GM12878 (cell line): Measurements from ENCODE around the gene EIF1. TPM values are rescaled to one million over a fixed set of nuclear protein-coding genes. Genes with fewer than 3 reads are reported as not detected.

ENCODE experiments used
- ATAC-seq: fragments of 200-7000 bp; cut with Tn5 transposase; 3 replicates; pipeline ENCODE4 v1.9.1; 2020; ENCODE audit warnings: mild to moderate bottlenecking, moderate library complexity
- BruUV-seq: library from RNA; stranded (reverse); fragments of 400-500 nt; replicated peaks from 2 replicates; lab custom pipeline; 2021; lab: Mats Ljungman, UMichigan
- CTCF ChIA-PET: fragments of 300-600 bp; sonication (Branson Sonifier 250); formaldehyde crosslinking; extraction: SDS; loops from one replicate; lab custom pipeline; 2021; ENCODE audit warnings: inconsistent platforms; lab: Yijun Ruan, JAX
- POLR2A ChIA-PET: fragments of 350-600 bp; formaldehyde crosslinking; extraction: SDS; loops from one replicate; lab custom pipeline; 2021; ENCODE audit warnings: inconsistent platforms; lab: Charles Lee
- RAD21 ChIA-PET: fragments of 300-600 bp; sonication (Branson Sonifier 250); formaldehyde crosslinking; loops from one replicate; lab custom pipeline; 2023; ENCODE audit warnings: antibody characterized with exemption; ENCODE audit not compliant: unreplicated experiment; lab: Charles Lee
- SMC1A ChIA-PET: fragments of 300-600 bp; sonication (Branson Sonifier 250); formaldehyde crosslinking; loops from one replicate; lab custom pipeline; 2023; ENCODE audit not compliant: unreplicated experiment, uncharacterized antibody; lab: Charles Lee
- DNase-seq: peaks from one replicate; pipeline ENCODE4 v3.0.0-alpha.2; 2011; ENCODE audit warnings: low read depth, low spot score
- FAIRE-seq: peaks from 3 replicates; lab custom pipeline; 2011; peaks lifted over from hg19 to GRCh38; lab: Jason Lieb, UNC
- H2AFZ ChIP-seq: 2 replicates; pipeline ENCODE4 v1.6.0; 2011; ENCODE audit warnings: low read depth, low read length, control low read depth; ENCODE audit not compliant: control insufficient read depth
- H3K27ac ChIP-seq: 2 replicates; pipeline ENCODE4 v1.5.1; 2011; ENCODE audit warnings: control low read depth; ENCODE audit not compliant: control insufficient read depth, insufficient read depth
- H3K27me3 ChIP-seq, 2 experiments: replicated peaks in 1 of 2; 2 replicates each; pipeline versions ENCODE4 v1.6.0 to v1.6.1; 2011; ENCODE audit warnings: low read length in 1 of 2; ENCODE audit not compliant: control insufficient read depth in 2 of 2, insufficient read depth in 2 of 2
- H3K36me3 ChIP-seq, 2 experiments: 2 replicates each; pipeline ENCODE4 v1.5.1; 2011; ENCODE audit warnings: low read length in 1 of 2; ENCODE audit not compliant: control insufficient read depth in 2 of 2, insufficient read depth in 2 of 2
- H3K4me1 ChIP-seq: 2 replicates; pipeline ENCODE4 v1.6.1; 2011; ENCODE audit warnings: mild to moderate bottlenecking, low read length, moderate library complexity, mixed read lengths; ENCODE audit not compliant: control insufficient read depth, insufficient read depth
- H3K4me2 ChIP-seq: 2 replicates; pipeline ENCODE4 v1.6.0; 2011; ENCODE audit warnings: control low read depth; ENCODE audit not compliant: control insufficient read depth, insufficient read depth
- H3K4me3 ChIP-seq: fragments of 200-600 bp; sonication (generic); 2 replicates; pipeline ENCODE4 v1.5.1; 2016
- H3K79me2 ChIP-seq: 2 replicates; pipeline ENCODE4 v1.6.0; 2011; ENCODE audit warnings: low read length; ENCODE audit not compliant: control insufficient read depth, insufficient read depth
- H3K9ac ChIP-seq: 2 replicates; pipeline ENCODE4 v1.8.0; 2011; ENCODE audit warnings: low read length, control low read depth, mixed read lengths; ENCODE audit not compliant: control insufficient read depth, insufficient read depth
- H3K9me3 ChIP-seq: replicated peaks from 3 replicates; pipeline ENCODE4 v1.5.1; 2011; ENCODE audit warnings: mild to moderate bottlenecking, low read length; ENCODE audit not compliant: control insufficient read depth, insufficient read depth
- H4K20me1 ChIP-seq: 2 replicates; pipeline ENCODE4 v1.6.0; 2011; ENCODE audit not compliant: control insufficient read depth, insufficient read depth
- BCL11A ChIP-seq: IDR thresholded peaks from 2 replicates; pipeline ENCODE4 v1.6.1; 2011; ENCODE audit warnings: low read depth, low read length
- CBFB ChIP-seq: IDR thresholded peaks from 2 replicates; pipeline ENCODE4 v1.6.1; 2016; ENCODE audit warnings: antibody characterized with exemption, low read depth
- CEBPZ ChIP-seq: fragments of 150-350 bp; IDR thresholded peaks from 2 replicates; pipeline ENCODE4 v1.6.1; 2016; ENCODE audit warnings: low read depth, low read length
- GABPA ChIP-seq: IDR thresholded peaks from 2 replicates; pipeline ENCODE4 v1.6.1; 2014; ENCODE audit warnings: antibody characterized with exemption, low read depth, mild to moderate bottlenecking, inconsistent platforms
- HDAC2 ChIP-seq: fragments of 200-600 bp; sonication (generic); IDR thresholded peaks from 2 replicates; pipeline ENCODE4 v1.6.1; 2017
- IRF5 ChIP-seq: fragments of 450-650 bp; IDR thresholded peaks from 2 replicates; pipeline ENCODE4 v1.6.1; 2017; ENCODE audit warnings: borderline replicate concordance
- KLF5 ChIP-seq: fragments of 450-650 bp; IDR thresholded peaks from 2 replicates; pipeline ENCODE4 v1.6.1; 2014; ENCODE audit warnings: mild to moderate bottlenecking; ENCODE audit not compliant: partially characterized antibody
- MLLT1 ChIP-seq: fragments of 450-650 bp; IDR thresholded peaks from 2 replicates; pipeline ENCODE4 v1.6.1; 2016; ENCODE audit warnings: mild to moderate bottlenecking
- MYB ChIP-seq: fragments of 150-350 bp; IDR thresholded peaks from 2 replicates; pipeline ENCODE4 v1.6.1; 2014; ENCODE audit warnings: mild to moderate bottlenecking, low read depth, low read length, borderline replicate concordance
- NFYA ChIP-seq: IDR thresholded peaks from 2 replicates; pipeline ENCODE4 v1.6.1; 2011; ENCODE audit warnings: low read depth, mild to moderate bottlenecking, low read length, improper control_type of control experiment, borderline replicate concordance
- RAD51 ChIP-seq: fragments of 450-650 bp; IDR thresholded peaks from 2 replicates; pipeline ENCODE4 v1.6.1; 2016; ENCODE audit warnings: moderate library complexity, mild to moderate bottlenecking, inconsistent platforms
- RFX5 ChIP-seq: IDR thresholded peaks from 2 replicates; pipeline ENCODE4 v1.6.1; 2011; ENCODE audit warnings: low read depth, low read length, improper control_type of control experiment
- SUPT20H ChIP-seq: IDR thresholded peaks from 2 replicates; pipeline ENCODE4 v1.6.1; 2011; ENCODE audit warnings: low read depth, mild to moderate bottlenecking, low read length, moderate library complexity, borderline replicate concordance; ENCODE audit not compliant: control insufficient read depth
- ZNF207 ChIP-seq: fragments of 450-650 bp; IDR thresholded peaks from 2 replicates; pipeline ENCODE4 v1.6.1; 2014; ENCODE audit warnings: antibody characterized with exemption, mild to moderate bottlenecking, borderline replicate concordance
- ZNF217 ChIP-seq: fragments of 450-650 bp; IDR thresholded peaks from 2 replicates; pipeline ENCODE4 v1.6.1; 2017; ENCODE audit warnings: antibody characterized with exemption, mild to moderate bottlenecking
- WGBS: methylation state at CpG from one replicate; pipeline ENCODE4 v1.1.6; 2016; ENCODE audit warnings: low lambda C conversion rate; ENCODE audit not compliant: insufficient replicate concordance, insufficient coverage; ENCODE audit errors: missing lambda C conversion rate; 5-methylcytosine and 5-hydroxymethylcytosine counted together
- in situ Hi-C: fragments of 300-500 bp; cut with MboI; formaldehyde crosslinking; loops from 9 replicates; pipeline ENCODE4 v1.14.3; 2018; ENCODE audit warnings: mixed read lengths
- intact Hi-C: fragments of 100-400 bp; cut with micrococcal nuclease; formaldehyde crosslinking; loops from one replicate; pipeline ENCODE4 v1.14.2; 2022; ENCODE audit not compliant: unreplicated experiment
- polyA plus RNA-seq, 11 experiments: library from polyadenylated mRNA; depleted of rRNA in 4 of 11; unstranded in 6 of 11; stranded (reverse) in 5 of 11; fragments of >200 nt; fragmentation: Nextera tagmentation in 4 of 11; fragmentation: Illumina TruSeq in 1 of 11; extraction: Ambion mirVana in 4 of 11; extraction: Trizol in 1 of 11; gene quantifications; 1 replicate in 1 of 11; 2 replicates in 10 of 11; pipeline versions ENCODE4 v1.2.1 to v1.2.3, GENCODE V29; 2011 to 2016; ENCODE audit warnings: inconsistent platforms in 2 of 11, missing spikeins in 2 of 11, low read depth in 1 of 11
- total RNA-seq, 4 experiments: library from RNA; depleted of rRNA in 3 of 4; stranded (reverse); fragments of >200 nt in 3 of 4; fragmentation: Illumina TruSeq in 1 of 4; extraction: Trizol in 1 of 4; gene quantifications; 2 replicates each; pipeline versions ENCODE4 v1.2.1 to v1.2.3, GENCODE V29; 2013 to 2021

The EIF1 gene
- total and polyA plus RNA-seq, 10 of the 15 experiments (the other 5 are each of a cell fraction or from before 2014, with no cell fraction given): 39.4 to 815 (median 480) TPM

GRCh38 chr17:41702712-41703111, 14.0 kb downstream of the EIF1 start:
- CTCF ChIA-PET: no interaction called here
- Histone ChIP-seq H4K20me1 (no peaks in the 10 kb centered on the region), H3K27me3 (no peaks in the 10 kb centered on the region; a peak in 1 of 4 replicates), H3K4me3 (no peak overlapping the region), H3K9me3 (no peaks in the 10 kb centered on the region), H3K27ac (no peak overlapping the region), H3K9ac (no peak overlapping the region), H3K4me2 (no peak overlapping the region), H3K4me1 (no peaks in the 10 kb centered on the region), H3K36me3 (no peaks in the 10 kb centered on the region), H2AFZ (no peak overlapping the region), H3K79me2 (no peaks in the 10 kb centered on the region)
- RAD21 ChIA-PET: no interaction called here
- no peak for ATAC-seq
- FAIRE-seq: no peak
- in situ Hi-C loops: no loop called here
- intact Hi-C loops: no loop called here
- DNase-seq: no peak
- SMC1A ChIA-PET: no interaction called here
- POLR2A ChIA-PET: no interaction called here
- WGBS: 64% methylated on average over 8 of the region's 8 CpGs
- no peak for TF ChIP-seq CBFB
- TF ChIP-seq MLLT1: no peak
- no peak for TF ChIP-seq RFX5
- TF ChIP-seq NFYA: no peak
- no peak for TF ChIP-seq RAD51
- no peak for TF ChIP-seq SUPT20H
- TF ChIP-seq IRF5: no peak
- no peak for TF ChIP-seq HDAC2
- no peak for TF ChIP-seq ZNF217
- no peak for TF ChIP-seq ZNF207
- no peak for TF ChIP-seq KLF5
- TF ChIP-seq MYB: no peak
- no peak for TF ChIP-seq CEBPZ
- no peak for TF ChIP-seq GABPA
- TF ChIP-seq BCL11A: no peak
- no TSS peak for BruUV-seq
